ENCODE results near the gene PROK1.

PROK1 gene

GRCh38 chr1:110466646-110467280, 15.8 kb downstream of the PROK1 start:
- DNase-seq = no peak

- DNase-seq = no peak
Measured at GRCh38 chr1:110471131-110471530, 20.2 kb downstream of the PROK1 start.

DNA sequence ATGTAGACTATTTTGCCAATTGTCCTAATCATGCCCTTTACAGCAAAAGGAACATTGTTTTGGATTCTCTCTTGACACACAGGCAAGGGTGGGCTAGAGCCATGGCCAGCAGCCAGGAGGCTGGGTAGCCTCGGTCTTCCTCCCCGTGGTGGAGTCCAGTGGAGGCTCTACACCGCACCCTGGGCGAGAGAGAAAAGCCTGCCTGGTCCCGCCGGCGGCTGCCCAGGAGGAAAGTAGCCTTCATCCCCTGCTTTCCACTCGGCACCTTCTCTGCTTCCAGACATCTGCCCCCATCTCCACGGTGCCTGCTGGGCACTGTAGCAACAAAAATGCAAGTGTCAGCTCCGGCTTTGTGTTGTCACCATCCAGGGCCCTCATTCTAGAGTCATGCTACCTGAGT, 21.6 kb downstream of the PROK1 start:
- DNase-seq = no peak

GRCh38 chr1:110474444-110474843, 23.5 kb downstream of the PROK1 start:
- DNase-seq = no peak

DNA sequence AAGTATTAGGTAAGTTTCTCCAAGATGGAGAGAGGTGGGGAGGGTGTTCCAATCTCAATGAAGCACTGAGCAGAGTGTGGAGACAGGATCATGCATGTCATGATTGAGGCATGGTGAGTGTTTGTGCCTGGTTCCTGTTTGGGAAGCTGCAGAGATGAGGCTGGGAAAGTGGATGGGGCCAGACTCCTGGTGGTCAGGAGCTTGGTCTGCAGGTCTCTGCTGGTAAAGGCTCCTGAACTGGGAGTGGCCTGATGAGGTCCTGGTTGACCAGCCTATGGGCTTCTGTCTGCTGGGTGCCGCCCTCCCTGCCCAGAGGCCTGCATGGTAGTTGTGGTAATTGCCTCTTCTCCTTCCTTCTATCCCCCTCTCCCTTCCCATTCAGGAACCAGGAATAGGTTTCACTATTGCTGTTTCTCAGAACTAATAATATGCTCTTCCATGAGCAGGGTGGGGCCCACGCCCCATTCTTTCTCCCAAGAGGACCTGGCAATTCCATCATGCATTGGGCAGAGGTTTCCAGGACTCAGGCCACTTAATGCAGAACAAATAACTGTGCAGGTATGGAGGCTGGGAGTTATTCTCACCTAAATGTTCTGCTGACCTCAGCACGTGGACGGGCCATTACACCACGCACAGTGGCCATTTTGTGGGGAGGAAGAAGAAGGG, 24.5 kb downstream of the PROK1 start:
- DNase-seq = no peak

GRCh38 chr1:110476028-110476765, 25.2 kb downstream of the PROK1 start:
- no peak for DNase-seq

DNA sequence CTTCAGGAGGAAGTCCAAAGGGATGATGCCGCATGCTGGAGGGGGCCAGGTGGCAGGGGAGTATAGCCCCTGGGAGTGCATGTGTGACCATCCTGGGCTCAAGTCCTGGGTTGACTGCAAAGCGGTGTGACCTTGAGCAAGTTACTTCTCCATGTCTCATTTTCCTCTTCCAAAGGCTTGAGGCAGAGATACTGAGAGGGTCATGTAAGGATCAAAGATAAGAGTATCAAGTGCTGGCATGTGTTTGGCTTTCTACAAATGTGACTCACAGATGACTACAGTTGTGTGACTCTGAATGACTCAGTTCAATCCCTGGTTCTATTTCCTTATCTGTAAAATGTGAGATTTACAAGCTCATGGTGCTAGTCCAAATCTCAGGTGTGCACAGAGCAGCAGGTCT, 26.1 kb downstream of the PROK1 start:
- no peak for DNase-seq

DNA sequence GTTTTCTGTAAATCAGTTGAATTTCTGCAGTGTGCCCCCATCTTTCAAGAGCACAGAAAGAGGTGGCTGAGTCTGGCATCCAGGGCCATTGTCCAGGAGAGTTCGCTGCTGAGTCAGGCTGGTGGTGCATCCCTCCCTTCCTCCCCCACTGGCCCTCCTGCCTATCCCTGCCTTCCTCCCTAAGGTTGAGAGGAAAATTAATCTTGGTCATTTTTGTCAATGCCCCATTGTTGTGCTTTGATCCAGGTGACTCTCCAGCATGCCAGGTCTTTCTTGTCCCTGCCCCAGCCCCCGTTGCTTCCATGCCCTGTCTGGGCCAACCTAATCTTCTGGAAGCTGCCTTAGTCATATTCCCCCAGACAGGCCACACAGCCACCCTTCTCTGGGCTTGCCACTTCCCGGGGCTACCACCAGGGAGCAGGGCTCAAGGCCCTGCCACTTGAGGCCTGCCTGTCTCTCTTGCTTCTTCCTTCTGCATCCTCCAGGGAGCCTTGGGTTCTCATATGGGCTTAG, 26.6 kb downstream of the PROK1 start:
- DNase-seq = no peak

GRCh38 chr1:110477967-110478640, 27.2 kb downstream of the PROK1 start:
- no peak for DNase-seq

GRCh38 chr1:110478886-110479285, 27.9 kb downstream of the PROK1 start:
- no peak for DNase-seq

- DNase-seq = no peak
Measured at GRCh38 chr1:110480356-110481096, 29.6 kb downstream of the PROK1 start.

- no peak for DNase-seq
Measured at GRCh38 chr1:110481968-110482623, 31.1 kb downstream of the PROK1 start.

DNA sequence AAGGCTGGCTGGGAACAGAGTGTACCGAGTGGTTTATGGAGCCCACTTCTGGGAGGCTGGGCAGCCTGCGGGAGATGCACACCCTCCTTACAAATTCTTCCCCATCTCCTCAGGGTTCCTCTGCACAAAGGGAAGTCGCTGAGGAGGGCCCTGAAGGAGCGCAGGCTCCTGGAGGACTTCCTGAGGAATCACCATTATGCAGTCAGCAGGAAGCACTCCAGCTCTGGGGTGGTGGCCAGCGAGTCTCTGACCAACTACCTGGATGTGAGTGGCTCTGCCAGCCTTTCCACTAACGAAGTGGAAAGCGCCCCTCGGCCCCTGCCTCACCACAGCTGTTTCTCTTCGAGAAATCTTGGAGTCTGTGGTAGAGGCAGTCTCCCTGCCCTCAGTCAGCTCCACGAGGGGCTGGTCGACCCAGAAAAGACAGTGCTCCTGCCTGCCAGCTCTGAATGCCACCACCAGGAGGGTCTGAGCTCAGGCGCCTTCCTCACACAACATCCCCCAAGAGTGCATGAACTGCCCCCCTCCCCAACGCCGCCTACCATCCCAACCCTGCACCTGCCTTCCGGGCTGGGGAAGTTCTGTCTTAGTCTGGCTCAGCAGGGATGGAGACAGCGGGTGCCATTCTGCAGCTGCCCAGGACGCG, 31.8 kb downstream of the PROK1 start:
- DNase-seq = no peak

DNA sequence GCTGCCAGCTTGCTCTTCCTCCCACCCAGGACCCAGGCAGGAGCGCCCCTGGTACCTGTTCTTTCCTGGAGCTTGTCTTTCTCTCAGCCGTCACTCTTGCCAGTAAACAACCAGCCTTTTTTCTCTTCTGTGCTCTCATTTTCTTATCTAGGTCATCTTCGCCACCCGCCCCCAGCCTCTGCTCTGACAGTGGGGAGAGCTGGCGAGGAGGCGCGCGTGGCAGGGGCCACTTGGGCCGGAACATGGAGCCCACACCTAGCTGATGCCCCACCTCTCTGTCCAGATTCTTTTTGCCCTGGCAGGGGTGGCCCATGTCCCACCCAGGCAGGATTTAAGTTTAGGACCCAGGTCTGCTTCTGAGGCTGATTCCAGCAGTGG, 32.3 kb downstream of the PROK1 start:
- no peak for DNase-seq

DNA sequence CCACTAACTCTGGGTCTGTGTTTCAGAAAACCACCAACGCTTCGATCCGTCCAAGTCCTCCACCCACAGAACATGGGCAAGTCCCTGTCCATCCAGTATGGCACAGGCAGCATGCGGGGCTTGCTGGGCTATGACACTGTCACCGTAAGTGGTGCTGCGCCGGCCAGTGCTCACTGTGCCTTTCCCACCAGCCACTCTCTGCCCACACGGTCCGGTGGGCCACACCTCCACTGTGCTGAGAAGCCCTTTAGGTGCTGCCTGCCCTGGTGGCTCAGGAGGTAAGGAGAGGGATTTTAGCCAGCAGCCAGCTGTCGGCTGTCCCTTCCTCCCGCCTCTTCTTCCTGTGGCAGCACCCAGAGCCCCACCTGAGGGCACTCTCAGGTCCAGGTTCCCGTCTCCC, 33.9 kb downstream of the PROK1 start:
- no peak for DNase-seq

DNA sequence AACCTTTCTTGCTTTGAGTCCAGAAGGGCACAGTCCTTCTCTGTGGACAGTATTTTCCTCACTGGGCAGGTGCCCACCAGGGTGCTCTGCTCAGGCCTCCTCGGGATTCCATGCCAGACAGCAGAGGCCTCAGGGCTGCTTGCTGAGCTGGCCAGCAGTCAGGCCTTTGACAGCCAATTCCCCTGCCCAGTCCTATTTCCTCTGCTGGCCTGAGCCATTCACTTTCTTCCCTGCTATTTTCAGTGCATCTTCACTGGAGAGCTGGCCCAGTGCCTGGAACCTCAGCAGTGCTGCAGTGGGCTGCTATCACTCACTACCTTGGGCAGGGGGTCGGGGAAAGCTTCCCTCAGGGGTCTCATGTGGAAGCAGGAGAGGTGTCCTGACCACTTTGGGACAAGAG, 34.8 kb downstream of the PROK1 start:
- DNase-seq = no peak

GRCh38 chr1:110487726-110488125, 36.8 kb downstream of the PROK1 start:
- no peak for DNase-seq

DNA sequence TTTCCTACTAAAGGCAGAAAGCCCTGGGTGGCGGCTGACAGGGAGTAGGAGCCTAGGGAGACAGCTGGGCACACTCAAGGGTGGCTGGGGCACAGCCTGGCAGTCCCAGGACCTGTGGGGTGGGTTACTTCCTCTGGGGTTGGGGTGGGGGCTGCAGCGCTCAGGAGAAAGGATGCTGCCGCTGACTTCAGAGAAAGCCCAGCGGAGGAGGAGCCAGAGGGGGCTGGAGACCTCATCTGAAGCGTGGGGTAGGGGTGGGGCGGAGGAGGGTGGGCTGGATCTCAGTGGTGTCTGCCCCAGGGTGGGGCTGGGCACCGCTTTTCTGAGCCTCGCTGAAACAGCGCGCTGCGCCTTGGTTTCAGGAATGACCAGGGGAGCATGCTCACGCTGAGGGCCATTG, 37.2 kb downstream of the PROK1 start:
- DNase-seq = no peak

GRCh38 chr1:110488867-110489266, 37.9 kb downstream of the PROK1 start:
- no peak for DNase-seq

DNA sequence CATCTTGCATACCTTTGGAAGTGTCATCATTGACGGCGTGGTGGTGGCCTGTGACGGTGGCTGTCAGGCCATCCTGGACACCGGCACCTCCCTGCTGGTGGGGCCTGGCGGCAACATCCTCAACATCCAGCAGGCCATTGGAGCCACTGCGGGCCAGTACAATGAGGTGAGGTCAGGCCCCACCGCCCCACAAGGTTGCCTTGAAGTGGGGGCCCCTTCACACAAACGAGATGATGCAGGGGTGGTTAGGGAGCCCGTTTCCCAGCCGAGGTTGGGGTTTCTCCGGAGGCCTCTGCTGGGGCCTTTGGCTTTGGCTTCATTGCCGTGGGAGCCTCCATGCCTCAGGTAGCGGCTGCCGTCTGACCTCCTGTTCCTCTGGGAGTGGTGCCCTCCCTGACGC, 38.5 kb downstream of the PROK1 start:
- no peak for DNase-seq

DNA sequence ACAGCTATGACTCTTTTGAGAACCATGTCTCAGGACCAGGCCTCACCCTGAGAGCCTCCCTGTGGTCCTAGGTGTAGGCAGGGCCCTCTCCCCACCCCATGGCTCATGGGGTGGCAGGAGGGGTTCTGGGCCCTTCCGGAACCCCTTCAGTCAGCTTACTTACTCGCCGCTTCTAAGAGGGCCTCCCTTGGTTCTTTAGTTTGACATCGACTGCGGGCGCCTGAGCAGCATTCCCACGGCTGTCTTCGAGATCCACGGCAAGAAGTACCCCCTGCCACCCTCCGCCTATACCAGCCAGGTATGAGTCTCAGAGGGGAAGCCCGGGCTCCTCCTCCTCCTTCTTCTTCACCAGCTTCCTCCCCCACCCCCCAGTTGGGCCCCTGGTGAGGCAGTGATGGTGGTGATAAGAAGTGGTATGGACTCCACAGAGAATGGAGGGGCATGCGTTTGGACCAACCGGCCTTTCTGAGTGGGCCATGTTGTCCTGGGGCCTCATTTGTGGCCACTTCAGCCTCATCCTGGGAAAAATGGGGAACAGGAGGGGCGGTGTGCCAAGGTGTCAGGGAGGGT, 39.1 kb downstream of the PROK1 start:
- DNase-seq = no peak

Data from activated CD4-positive, alpha-beta T cell treated with anti-CD3 and anti-CD28 coated beads, Interleukin-2, amount 50 U/mL, for 48 hours (primary cell).